ENCODE data around the gene ARRDC2. TPM values are rescaled to one million over a fixed set of nuclear protein-coding genes. Genes with fewer than 3 reads are reported as not detected.

Gene ARRDC2
- total RNA-seq, 1 donor: 15.9 TPM

- H3K4me3 ChIP-seq (ENCODE audit: insufficient read depth, low read length): no peak overlapping the region
- peak; percentile 38 for DNase-seq (ENCODE audit: insufficient read length, low spot score, missing footprints)
- peaks cover 6% of the 10 kb centered on the region for H3K27me3 ChIP-seq (ENCODE audit: insufficient read depth, low read length)
- H3K27ac ChIP-seq (ENCODE audit: low read depth, low read length): no peak overlapping the region
- H3K4me2 ChIP-seq (ENCODE audit: insufficient read depth, low read length): no peak overlapping the region
- H3K36me3 ChIP-seq (ENCODE audit: insufficient read depth, low read length): no peaks in the 10 kb centered on the region
- no peaks in the 10 kb centered on the region for H4K20me1 ChIP-seq (ENCODE audit: insufficient read depth, low read length)
- H3K79me2 ChIP-seq (ENCODE audit: insufficient read depth, low read length): no peaks in the 10 kb centered on the region
- no peaks in the 10 kb centered on the region for H3K9me3 ChIP-seq (ENCODE audit: low read depth, low read length)
- no peak for TF ChIP-seq CTCF (IDR thresholded peaks at IDR 0.05; ENCODE audit: extremely low read depth, low read depth, low read length)
- H3K4me1 ChIP-seq (ENCODE audit: insufficient read depth, low read length): no peaks in the 10 kb centered on the region
- no peak overlapping the region for H2AFZ ChIP-seq (ENCODE audit: low read length)
Measured at GRCh38 chr19:17975032-17975431, 32.9 kb upstream of the ARRDC2 start.

- Histone ChIP-seq H3K9me3 (ENCODE audit: low read depth, low read length) (no peaks in the 10 kb centered on the region), H3K27me3 (ENCODE audit: insufficient read depth, low read length) (peaks cover 6% of the 10 kb centered on the region), H3K79me2 (ENCODE audit: insufficient read depth, low read length) (no peaks in the 10 kb centered on the region), H2AFZ (ENCODE audit: low read length) (no peak overlapping the region), H3K36me3 (ENCODE audit: insufficient read depth, low read length) (no peaks in the 10 kb centered on the region), H3K4me3 (ENCODE audit: insufficient read depth, low read length) (no peak overlapping the region), H3K4me2 (ENCODE audit: insufficient read depth, low read length) (no peak overlapping the region), H4K20me1 (ENCODE audit: insufficient read depth, low read length) (no peaks in the 10 kb centered on the region), H3K4me1 (ENCODE audit: insufficient read depth, low read length) (no peaks in the 10 kb centered on the region), H3K27ac (ENCODE audit: low read depth, low read length) (no peak overlapping the region)
- no peak for TF ChIP-seq CTCF (IDR thresholded peaks at IDR 0.05; ENCODE audit: extremely low read depth, low read depth, low read length)
- DNase-seq (ENCODE audit: insufficient read length, low spot score, missing footprints): peak; percentile 57
Measured at GRCh38 chr19:17977021-17977420, 30.9 kb upstream of the ARRDC2 start.

GRCh38 chr19:17977488-17977887 lies 30.5 kb upstream of the ARRDC2 start:
- no peaks in the 10 kb centered on the region for H3K36me3 ChIP-seq (ENCODE audit: insufficient read depth, low read length)
- no peaks in the 10 kb centered on the region for H3K79me2 ChIP-seq (ENCODE audit: insufficient read depth, low read length)
- no peak overlapping the region for H3K4me2 ChIP-seq (ENCODE audit: insufficient read depth, low read length)
- H4K20me1 ChIP-seq (ENCODE audit: insufficient read depth, low read length): no peaks in the 10 kb centered on the region
- TF ChIP-seq CTCF (IDR thresholded peaks at IDR 0.05; ENCODE audit: extremely low read depth, low read depth, low read length): no peak
- DNase-seq (ENCODE audit: insufficient read length, low spot score, missing footprints): peak; percentile 37
- no peak overlapping the region for H3K27ac ChIP-seq (ENCODE audit: low read depth, low read length)
- no peaks in the 10 kb centered on the region for H3K4me1 ChIP-seq (ENCODE audit: insufficient read depth, low read length)
- H3K4me3 ChIP-seq (ENCODE audit: insufficient read depth, low read length): no peak overlapping the region
- H2AFZ ChIP-seq (ENCODE audit: low read length): no peak overlapping the region
- H3K9me3 ChIP-seq (ENCODE audit: low read depth, low read length): no peaks in the 10 kb centered on the region
- peaks cover 6% of the 10 kb centered on the region for H3K27me3 ChIP-seq (ENCODE audit: insufficient read depth, low read length)

- Histone ChIP-seq H3K4me3 (ENCODE audit: insufficient read depth, low read length) (no peak overlapping the region), H3K4me2 (ENCODE audit: insufficient read depth, low read length) (no peak overlapping the region), H3K9me3 (ENCODE audit: low read depth, low read length) (no peaks in the 10 kb centered on the region), H3K27ac (ENCODE audit: low read depth, low read length) (no peak overlapping the region), H2AFZ (ENCODE audit: low read length) (no peak overlapping the region), H4K20me1 (ENCODE audit: insufficient read depth, low read length) (no peaks in the 10 kb centered on the region), H3K36me3 (ENCODE audit: insufficient read depth, low read length) (no peaks in the 10 kb centered on the region), H3K4me1 (ENCODE audit: insufficient read depth, low read length) (no peaks in the 10 kb centered on the region), H3K27me3 (ENCODE audit: insufficient read depth, low read length) (no peaks in the 10 kb centered on the region), H3K79me2 (ENCODE audit: insufficient read depth, low read length) (no peaks in the 10 kb centered on the region)
- DNase-seq (ENCODE audit: insufficient read length, low spot score, missing footprints): no peak
- no peak for TF ChIP-seq CTCF (IDR thresholded peaks at IDR 0.05; ENCODE audit: extremely low read depth, low read depth, low read length)
Measured at GRCh38 chr19:17981611-17982010, 26.4 kb upstream of the ARRDC2 start.
